IPS DF 4.7 (cell line): ENCODE data around the gene PHC1.
"Not testable (repeated sequence)": the region's sequence is repeated elsewhere in the genome, so short reads cannot be mapped to it uniquely, and the experiment has no call there.

Experiments used
- DNase-seq: peaks from one replicate; pipeline ENCODE4 v3.0.0-alpha.2; 2013; ENCODE audit warnings: low spot score; ENCODE audit errors: extremely low read depth

Gene PHC1

GRCh38 chr12:8909752-8910151 is 4.6 kb upstream of the PHC1 start:
- no peak for DNase-seq

DNA sequence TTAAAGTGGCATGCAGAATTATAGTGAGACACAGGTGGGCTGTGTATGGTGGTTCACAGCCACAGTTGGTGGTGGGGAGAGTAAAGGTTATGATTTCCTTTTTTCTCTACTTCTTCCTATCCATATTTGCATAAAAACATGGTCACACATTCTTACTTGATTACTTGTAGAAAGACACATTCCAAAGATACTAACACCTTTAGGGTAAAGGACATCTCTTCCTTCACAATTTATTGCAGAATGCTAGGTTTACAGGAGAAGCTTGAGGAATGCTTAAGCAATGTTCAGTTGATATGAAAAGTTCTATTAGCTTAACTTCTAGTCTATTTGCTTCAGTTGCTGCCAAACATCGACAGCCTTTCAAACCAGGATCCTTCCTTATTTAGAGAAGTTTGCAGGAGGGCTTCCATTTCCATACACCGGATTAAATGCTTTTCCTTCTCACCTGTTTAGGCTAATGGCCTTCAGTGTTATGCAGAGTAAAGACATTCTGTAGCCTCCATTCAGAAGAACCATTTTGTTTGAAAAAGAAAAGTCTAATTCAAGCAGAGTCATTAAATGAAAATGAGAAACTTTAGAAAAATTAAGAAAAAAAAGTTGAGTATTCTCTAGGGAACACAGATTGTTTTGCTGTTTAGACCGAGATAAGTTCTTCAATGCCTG is 2.6 kb upstream of the PHC1 start:
- DNase-seq: no peak

DNA sequence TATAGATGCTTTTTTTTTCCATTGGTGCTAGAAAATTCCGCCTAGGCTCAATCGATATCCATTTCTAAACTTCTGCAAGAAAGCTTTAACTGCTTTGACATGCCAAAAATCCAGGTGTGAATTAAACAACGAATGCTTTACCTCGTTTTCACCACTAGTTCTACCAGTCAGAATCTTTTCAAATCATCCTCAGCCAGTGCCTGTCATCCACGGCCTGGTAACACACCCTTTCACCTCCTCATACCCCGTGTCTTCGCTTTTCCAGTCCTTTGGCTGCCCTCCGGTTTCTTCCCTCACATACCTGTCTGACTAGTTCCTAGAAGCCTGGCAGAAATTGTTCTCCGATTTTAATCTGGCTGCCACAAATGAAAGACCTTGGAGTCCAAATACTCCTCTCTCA is 1.4 kb upstream of the PHC1 start:
- DNase-seq: no peak

- DNase-seq: no peak
These were observed 642 bp upstream of the PHC1 start for GRCh38 chr12:8913702-8914032.

GRCh38 chr12:8914716-8915526 is 612 bp downstream of the PHC1 start:
- DNase-seq: no peak

GRCh38 chr12:8916154-8916553 is 1.8 kb downstream of the PHC1 start:
- DNase-seq: no peak

DNA sequence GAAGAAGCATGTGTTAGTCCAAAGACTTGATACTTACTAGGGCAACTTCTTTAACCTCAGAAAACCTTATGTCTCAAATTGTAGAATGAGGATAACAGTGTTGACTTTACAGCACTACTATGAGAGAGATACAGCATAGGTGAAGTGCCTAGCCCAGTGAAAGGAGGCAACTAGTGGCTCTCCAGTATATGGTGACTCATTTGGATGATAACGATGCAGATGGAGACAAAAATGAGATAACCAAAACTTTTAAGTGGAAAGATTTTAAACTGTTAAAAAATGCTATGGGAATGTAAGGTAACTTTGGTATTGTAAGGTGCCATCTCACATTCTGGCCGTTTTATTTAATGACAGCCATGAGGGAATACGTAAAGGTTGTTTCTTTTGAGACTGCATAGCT is 2.7 kb downstream of the PHC1 start:
- no peak for DNase-seq

GRCh38 chr12:8917751-8918150 is 3.4 kb downstream of the PHC1 start:
- DNase-seq: no peak

DNA sequence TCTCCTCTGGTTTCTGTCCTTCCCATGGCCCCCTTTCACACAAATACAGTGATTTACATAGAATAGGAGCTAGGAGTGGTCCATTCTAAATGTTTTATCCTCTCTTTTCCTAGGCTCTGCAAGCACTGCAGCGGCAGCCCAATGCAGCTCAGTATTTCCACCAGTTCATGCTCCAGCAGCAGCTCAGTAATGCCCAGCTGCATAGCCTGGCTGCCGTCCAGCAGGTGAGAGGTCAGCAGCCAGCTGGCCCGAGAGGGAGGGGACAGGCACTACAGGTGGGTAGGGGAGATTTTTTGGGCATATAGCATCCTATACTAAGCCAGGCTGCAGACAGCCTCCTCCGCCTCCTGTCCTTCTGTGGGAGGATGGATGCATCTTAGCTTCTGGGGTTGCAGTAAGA is 5.3 kb downstream of the PHC1 start:
- DNase-seq: not testable (repeated sequence)

GRCh38 chr12:8922544-8922943 is 8.2 kb downstream of the PHC1 start:
- no peak for DNase-seq

DNA sequence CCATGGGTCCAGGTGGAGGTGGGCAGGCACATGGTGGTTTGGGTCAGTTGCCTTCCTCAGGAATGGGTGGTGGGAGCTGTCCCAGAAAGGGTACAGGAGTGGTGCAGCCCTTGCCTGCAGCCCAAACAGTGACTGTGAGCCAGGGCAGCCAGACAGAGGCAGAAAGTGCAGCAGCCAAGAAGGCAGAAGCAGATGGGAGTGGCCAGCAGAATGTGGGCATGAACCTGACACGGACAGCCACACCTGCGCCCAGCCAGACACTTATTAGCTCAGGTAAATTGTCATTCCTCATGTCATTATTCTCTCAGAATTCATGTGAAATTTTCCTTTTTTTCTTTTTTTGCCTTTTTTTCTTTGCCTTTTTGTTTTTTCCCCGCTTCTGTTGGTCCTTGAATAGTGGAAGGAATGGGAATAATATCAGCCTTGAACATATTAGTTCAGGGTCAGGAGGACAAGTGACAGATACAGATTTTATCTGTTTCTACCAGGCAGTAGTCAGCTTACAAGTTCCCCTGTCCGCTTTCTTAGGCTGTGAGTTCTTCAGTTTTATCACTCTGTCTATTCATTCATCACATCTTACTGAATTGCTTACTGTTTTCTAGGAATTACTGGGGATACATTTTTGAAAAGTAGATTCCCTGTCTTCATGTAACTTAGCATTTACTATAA is 16.5 kb downstream of the PHC1 start:
- not testable (repeated sequence) for DNase-seq

DNA sequence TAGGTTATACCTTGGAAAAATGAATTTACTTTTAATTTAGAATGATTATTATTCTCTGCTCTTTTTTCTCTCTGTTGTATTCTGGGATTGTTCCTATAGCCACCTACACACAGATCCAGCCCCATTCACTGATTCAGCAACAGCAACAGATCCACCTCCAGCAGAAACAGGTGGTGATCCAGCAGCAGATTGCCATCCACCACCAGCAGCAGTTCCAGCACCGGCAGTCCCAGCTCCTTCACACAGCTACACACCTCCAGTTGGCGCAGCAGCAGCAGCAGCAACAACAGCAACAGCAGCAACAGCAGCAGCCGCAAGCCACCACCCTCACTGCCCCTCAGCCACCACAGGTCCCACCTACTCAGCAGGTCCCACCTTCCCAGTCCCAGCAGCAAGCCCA is 18.2 kb downstream of the PHC1 start:
- DNase-seq: not testable (repeated sequence)

GRCh38 chr12:8934080-8934479 is 19.8 kb downstream of the PHC1 start:
- DNase-seq: not testable (repeated sequence)

DNA sequence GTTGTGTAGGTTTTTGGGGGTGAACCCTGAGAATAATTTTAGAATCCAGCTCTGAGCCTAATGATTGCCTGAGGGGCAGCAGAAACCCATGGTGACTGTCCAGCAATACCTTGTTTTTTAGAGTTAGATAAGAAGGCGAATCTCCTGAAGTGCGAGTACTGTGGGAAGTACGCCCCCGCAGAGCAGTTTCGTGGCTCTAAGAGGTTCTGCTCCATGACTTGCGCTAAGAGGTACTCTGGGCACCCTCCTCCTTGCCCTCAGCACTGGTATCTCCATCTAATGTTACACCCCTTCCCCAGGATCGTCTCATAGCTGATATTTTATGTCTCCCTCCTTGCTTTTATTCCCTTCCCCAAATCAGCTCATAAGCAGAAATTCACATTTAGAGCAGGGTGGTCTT is 22.4 kb downstream of the PHC1 start:
- no peak for DNase-seq

DNA sequence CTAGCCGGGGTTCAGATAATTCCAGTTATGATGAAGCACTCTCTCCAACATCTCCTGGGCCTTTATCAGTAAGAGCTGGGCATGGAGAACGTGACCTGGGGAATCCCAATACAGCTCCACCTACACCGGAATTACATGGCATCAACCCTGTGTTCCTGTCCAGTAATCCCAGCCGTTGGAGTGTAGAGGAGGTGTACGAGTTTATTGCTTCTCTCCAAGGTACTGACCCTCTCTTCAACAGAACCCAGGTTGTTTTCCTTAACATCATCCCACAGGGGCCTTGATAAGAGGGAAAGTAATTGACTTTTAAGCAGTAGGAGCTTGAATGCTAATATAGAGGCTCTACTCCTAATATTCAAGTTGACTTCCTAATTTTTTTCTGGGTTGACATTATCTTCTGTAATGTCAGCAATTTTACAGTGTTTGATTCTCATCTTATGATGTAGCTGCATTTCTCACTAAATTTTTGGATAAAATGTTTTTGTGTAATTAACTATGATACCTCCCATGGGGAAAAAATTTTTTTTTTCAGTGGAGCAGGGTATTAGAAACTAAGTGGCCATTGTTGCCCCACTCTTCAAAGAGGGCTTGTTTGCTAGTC is 23.6 kb downstream of the PHC1 start:
- DNase-seq: not testable (repeated sequence)

DNA sequence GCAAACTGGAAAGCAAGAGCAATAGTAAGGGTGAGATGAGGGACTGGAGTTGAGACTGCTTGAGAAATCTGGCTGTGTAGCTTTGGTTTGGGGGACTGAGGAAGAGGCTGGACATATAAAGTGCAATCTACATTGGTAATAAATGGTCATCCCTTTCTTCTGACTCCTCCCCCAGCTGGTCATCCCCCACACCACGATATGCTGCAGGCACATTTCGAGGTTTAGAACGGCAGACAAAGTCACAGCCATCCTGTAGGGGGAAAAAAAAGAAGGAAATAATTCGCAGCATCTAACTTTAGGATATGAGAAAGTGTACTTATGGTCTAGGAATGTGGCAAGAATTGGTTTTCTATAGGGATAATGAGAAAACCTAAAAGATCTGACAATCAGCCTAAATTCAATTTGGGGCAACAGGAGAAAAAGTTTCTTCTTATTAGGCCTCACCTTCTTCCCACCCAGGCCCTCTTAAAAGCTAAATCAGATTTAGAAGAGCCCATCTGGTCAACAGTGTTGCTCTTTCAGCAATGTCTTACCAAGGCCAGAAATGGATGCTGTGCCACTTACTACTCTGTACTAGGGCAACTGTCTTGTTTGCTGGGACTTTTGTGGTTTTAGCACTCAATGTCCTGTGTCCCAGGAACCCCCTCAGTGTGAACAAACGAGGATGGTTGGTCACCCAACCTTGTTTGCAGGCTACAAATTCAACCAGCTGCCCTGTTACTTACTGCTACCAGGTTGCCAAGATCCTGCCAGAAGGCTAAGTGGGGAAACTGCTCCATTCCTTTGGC is 27.6 kb downstream of the PHC1 start:
- no peak for DNase-seq

DNA sequence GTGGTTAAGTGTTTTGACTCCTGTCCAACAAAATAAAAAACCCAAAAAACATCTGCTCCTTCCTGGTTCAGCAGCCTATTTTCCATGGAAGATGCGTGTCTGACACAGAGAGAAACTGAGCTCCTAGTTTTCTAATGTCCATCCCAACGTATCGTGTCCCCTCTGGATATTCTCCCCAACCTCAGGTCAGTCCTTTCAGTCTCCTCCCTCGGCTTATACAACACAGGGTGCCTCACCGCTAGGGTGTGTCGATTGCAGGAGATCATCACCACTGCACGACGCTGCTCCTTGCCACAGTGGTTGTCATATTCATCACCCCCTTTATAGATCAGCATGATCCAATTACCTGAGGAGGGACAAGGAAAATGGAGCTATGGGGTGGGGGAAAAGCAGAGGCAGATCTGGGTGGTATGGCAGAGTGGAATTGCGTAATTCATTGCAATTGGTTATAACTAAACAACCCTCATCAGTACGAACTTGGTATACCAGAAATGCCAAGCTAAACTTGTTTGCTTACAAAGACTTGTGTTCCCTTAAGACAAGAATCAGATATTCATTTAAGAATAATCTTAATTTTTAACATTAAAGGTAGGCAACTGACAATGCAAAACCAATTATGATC is 29.4 kb downstream of the PHC1 start:
- DNase-seq: no peak

- no peak for DNase-seq
These were observed 32.4 kb downstream of the PHC1 start for GRCh38 chr12:8946733-8947132.

- DNase-seq: no peak
These were observed 33.4 kb downstream of the PHC1 start for GRCh38 chr12:8947737-8948136.

DNA sequence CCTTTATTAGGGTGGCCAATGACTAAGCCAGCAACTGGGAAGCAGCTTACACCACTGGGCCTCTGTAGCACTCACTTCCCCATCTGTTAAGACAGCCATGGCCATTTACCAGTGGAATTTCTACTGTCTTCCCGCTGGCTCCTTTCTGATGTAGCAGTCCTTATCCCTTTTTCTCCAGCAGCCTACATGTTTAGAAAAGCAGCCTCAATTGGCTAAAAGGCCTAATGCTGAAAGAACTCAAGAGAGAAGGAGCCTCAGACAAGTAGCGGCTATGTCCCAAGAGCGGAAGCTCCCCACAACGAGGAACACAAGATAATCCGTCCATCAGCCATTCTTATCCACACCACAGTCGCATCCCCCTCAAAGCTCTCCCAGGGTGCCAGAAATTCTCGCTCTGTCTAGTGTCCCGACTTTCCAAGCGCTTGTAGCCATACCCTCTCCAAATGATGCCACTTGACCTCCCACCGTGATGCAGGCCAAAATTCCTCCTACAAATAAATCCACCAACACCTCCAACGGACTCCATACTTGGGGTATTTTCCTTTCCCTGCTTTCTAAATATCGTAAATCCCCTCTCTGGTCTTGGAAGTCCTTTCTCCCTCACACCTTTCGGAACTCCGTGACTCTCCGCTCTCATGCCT is 34.5 kb downstream of the PHC1 start:
- DNase-seq: no peak
